Fibroblast of skin of scalp (primary cell): Measurements from ENCODE around the gene MMP14.
"Not testable (repeated sequence)": the region's sequence is repeated elsewhere in the genome, so short reads cannot be mapped to it uniquely, and the experiment has no call there.

Source experiments
- DNase-seq: peaks from one replicate; pipeline ENCODE4 v3.0.0-alpha.2; 2013

Gene MMP14

DNA sequence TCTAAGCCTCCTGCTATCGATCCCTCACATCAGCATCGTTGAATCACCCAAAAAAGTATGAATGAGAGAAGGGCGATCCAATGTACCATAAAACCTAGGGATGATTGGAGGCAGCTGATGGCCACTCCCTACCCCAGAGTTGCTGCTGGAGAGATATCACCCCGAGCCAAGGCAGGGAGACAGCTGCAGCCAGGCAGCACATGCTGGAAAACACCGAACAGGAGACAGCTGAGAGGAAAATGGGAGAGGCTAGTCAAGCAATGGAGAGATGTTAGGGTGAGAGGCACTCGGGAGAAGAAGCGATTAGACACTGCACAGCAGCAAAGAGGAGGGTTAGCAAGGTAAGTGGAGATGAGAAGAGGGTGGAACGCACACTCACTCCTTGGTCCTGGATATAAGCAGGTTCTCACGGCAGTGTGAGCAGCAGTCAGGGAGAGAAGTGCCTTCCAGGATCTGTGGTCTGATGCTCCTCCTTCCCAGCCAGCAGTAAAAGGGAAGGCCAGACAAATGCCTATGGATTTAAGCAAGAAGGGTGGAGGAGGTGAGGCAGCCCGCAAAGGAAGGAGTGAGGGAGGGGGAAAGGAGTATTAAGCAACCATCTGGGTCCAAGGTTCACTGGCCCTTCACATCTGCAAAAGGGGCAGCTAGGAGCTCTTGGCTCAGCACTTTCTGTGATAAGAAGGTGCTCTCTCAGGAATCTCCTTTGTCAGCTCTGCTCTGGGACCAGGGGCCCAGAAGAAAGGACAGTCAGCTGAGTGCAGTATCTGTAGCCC is 21.3 kb upstream of the MMP14 start, which contains the start of gene SLC7A7:
Gene SLC7A7 (minus strand): TSS at position 495 of the 773 bp plus-strand sequence. CDS start 2,037 bp downstream, outside the sequence.
- DNase-seq, result no peak

GRCh38 chr14:22819151-22819988 is 17.0 kb upstream of the MMP14 start:
- peak; percentile 55 for DNase-seq

- DNase-seq, result peak; percentile 47
Observed at GRCh38 chr14:22820731-22821130, 15.7 kb upstream of the MMP14 start.

GRCh38 chr14:22821193-22822015 is 15.0 kb upstream of the MMP14 start:
- DNase-seq, result no peak

- DNase-seq, result no peak
Observed at GRCh38 chr14:22822016-22822570, 14.3 kb upstream of the MMP14 start.

GRCh38 chr14:22822571-22823098 is 13.8 kb upstream of the MMP14 start:
- peak; percentile 94 for DNase-seq

DNA sequence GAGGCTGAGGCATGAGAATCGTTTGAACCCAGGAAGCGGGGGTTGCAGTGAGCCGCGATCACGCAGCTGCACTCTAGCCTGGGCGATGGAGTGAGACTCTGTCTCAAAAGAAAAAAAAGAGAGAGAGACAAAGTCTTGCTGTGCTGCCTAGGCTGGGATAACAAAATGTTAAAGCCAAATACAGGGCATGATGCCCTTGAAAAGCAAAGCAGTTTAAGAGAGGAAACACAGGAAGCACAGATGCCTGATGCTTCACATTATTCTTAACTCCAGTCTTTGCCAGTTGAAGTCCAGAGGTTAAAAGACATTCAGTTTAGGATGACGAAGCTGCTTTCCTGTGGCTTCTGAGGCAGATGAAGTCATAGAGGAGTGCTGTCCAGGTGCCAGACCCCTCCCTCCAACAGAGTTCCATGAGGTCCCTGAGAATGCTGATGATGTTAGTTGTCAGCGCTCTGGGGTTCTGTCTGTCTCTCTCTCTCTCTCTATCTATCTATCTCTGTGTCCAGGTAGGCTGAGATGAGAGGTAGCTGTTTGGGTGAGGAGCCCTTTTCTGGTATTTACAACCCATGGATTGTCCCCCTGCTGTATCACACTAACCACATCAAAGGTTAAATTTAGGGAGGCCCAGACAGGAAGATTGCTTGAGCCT is 11.6 kb upstream of the MMP14 start:
- peak; percentile 84 for DNase-seq

GRCh38 chr14:22829076-22829660 is 7.2 kb upstream of the MMP14 start:
- not testable (repeated sequence) for DNase-seq

DNA sequence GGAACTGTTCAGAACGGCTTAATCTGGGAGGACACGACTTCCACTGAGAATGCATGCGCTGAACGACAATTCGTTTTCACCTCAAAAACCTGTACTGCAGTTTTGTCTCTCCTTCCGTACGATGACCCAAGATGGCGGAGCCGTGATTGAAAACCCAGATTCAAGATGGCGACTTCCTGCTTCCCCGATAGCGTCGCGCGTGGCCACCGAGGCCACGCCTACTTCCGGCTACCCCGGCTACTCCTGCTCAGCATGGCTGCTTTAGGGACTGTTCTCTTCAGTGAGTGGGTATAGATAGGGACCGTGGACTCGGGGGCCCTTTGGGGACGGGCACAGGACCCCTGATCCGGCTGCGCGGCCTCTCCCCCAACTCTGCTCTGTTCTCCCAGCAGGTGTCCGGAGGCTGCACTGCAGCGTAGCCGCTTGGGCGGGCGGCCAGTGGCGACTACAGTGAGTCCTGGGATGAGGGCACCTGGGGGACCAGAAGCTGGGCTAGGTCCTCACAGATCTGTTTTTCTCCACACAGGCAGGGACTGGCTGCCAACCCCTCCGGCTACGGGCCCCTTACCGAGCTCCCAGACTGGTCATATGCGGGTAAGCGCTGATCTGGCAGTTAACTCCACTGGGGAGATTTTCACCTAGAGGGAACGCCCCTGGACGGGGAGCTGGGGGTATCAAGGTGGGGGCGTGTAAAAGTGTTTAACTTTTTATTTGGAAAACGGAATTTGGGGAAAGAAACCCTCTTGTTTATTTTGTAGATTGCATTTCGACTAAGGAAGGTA is 6.5 kb upstream of the MMP14 start, which contains the start of gene MRPL52:
Gene MRPL52 (plus strand): TSS at position 227 of the 782 bp plus-strand sequence. CDS start 26 bp downstream, at position 253.
- DNase-seq, result peak; percentile 89

DNA sequence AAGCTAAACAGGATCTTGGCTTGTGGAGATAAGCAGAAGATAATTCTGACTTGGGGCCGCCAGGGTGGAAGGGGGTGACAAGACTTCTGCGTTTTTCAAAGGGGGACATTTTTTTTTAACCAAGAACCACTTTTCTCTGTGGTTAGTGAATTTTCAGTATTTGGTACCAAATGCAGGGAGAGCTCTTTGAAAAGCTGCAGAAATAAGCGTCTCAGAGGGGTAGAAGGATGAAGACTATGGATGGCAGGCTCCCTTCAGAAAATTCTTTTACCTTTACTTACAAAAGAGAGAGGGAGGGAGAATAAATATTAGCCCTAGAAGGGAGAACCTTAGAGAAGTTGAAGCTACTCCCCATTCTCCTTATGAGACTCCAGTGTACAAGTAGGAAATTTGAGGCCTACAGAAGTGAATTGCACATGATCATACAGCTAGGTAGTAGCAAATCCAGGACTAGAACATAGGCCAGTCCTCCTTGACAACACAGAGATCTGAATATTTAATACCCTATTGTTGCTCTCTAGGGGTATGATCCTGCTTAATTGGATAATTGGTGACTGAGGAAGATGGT is 5.9 kb upstream of the MMP14 start:
- DNase-seq, result no peak

DNA sequence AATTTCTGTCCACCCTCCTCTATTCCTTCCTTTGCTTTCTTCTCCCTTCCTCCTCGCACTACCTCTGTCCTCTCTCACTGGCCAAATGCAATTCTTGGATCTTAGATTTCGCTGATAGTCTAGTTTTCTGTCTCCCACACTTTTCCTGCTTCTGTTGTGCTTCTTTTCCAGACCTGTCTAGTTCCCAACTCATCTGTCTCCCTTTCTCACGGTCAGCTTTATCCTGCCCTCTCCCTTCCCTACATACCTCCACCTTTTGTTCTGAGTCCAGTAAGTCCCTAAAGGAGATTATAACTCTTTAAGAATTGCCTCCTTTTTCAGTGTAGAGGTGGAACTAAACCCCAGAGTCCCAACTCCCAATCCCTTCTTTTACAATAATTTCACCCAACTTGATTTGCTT is 880 bp upstream of the MMP14 start:
- DNase-seq, result no peak

DNA sequence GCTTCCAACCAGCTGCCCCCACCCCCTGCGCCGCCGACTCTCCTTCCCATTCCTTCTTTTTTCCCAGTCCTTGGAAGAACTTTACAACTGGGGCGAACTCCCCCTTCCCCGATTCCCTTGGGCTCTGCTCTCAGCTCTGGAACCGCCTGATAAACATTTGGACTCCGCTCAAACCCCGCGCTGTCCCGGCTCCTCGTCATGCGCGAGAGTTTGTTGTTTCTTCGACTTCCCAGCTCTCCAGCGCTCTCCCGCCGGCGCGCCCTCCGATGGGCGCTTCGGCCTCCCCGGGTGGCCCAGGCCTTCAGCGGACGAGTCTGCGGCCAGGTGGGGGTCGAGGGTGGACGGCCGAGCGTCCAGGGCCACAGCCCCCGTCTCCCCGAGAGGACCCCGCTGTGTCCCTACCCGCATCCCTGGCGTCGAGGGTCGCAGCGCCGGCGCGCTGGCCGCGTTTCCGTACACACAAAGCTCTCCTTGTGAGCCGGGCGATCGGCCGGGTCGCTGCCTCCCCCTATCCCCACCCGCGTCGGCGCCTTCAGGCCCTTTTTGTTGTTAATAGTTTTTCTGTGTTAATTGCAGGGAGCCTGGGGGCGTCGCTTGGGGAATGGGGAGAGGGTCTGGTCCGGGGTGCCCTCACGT is 847 bp downstream of the MMP14 start:
- peak; percentile 66 for DNase-seq

GRCh38 chr14:22837750-22838538 is 1.6 kb downstream of the MMP14 start:
- DNase-seq, result peak; percentile 65

- peak; percentile 86 for DNase-seq
Observed at GRCh38 chr14:22838631-22839041, 2.3 kb downstream of the MMP14 start.

- DNase-seq, result no peak
Observed at GRCh38 chr14:22839159-22839779, 2.9 kb downstream of the MMP14 start.

DNA sequence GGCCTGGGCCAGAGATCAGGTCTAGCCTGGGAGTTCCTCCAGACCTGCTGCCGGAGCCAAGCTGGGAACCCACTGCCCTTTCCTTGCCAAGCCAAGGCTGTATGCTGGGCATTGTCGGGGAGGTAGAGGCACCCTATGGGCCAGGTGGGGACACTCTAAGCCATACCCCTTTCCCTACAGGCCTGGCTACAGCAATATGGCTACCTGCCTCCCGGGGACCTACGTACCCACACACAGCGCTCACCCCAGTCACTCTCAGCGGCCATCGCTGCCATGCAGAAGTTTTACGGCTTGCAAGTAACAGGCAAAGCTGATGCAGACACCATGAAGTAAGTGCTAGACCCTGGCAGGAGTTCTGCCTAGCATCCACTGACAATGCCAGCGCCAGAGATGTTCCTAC is 4.9 kb downstream of the MMP14 start:
- no peak for DNase-seq

DNA sequence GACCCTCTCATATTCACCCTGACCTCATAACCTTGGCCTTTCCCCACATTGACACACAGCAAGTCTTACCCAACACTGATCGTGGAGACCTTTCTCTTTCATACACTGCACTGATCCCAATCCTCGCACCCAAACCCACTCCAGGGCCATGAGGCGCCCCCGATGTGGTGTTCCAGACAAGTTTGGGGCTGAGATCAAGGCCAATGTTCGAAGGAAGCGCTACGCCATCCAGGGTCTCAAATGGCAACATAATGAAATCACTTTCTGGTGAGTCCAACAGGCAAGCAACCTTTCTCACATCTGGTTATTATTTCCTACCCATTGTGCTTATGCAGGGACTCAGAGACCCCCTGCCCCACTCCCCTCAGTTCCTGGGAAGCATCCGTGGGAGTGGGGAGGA is 5.4 kb downstream of the MMP14 start:
- DNase-seq, result no peak
